Testis (tissue), 3 donors: ENCODE measurements around the gene NAP1L4. TPM values are rescaled to one million over a fixed set of nuclear protein-coding genes. Genes with fewer than 3 reads are reported as not detected.
"Not testable (repeated sequence)": the region's sequence is repeated elsewhere in the genome, so short reads cannot be mapped to it uniquely, and the experiment has no call there.

ENCODE experiments used
- DNase-seq: peaks from one replicate; pipeline ENCODE4 v3.0.0-alpha.2; 2019
- H3K27ac ChIP-seq, 2 donors: fragments of 200-600 bp; sonication (generic); one replicate each; pipeline ENCODE4 v1.5.1; 2019
- H3K27me3 ChIP-seq: fragments of 200-600 bp; sonication (generic); one replicate; pipeline ENCODE4 v1.5.1; 2019
- H3K36me3 ChIP-seq: fragments of 200-600 bp; sonication (generic); one replicate; pipeline ENCODE4 v1.5.1; 2017; ENCODE audit warnings: low read depth; ENCODE audit errors: missing control alignments
- H3K4me1 ChIP-seq: fragments of 200-600 bp; sonication (generic); one replicate; pipeline ENCODE4 v1.5.1; 2019
- H3K4me3 ChIP-seq, 2 donors: fragments of 200-600 bp; sonication (generic); one replicate each; pipeline ENCODE4 v1.5.1; 2017 to 2019
- H3K9me3 ChIP-seq: fragments of 200-600 bp; sonication (generic); one replicate; pipeline ENCODE4 v1.5.1; 2017
- CTCF ChIP-seq, 3 experiments: fragments of 450-650 bp in 2 of 3; fragments of 200-600 bp in 1 of 3; sonication (generic) in 1 of 3; IDR thresholded peaks; one replicate each; pipeline ENCODE4 v1.5.1; 2016 to 2019; ENCODE audit warnings: antibody characterized with exemption in 3 of 3, mild to moderate bottlenecking in 2 of 3, moderate library complexity in 1 of 3
- POLR2A ChIP-seq: fragments of 450-650 bp; IDR thresholded peaks from one replicate; pipeline ENCODE4 v1.6.1; 2017; ENCODE audit warnings: antibody characterized with exemption, mild to moderate bottlenecking, moderate library complexity
- WGBS, 2 donors: methylation state at CpG; one replicate each; pipeline ENCODE4 v1.1.5; 2018; 5-methylcytosine and 5-hydroxymethylcytosine counted together
- intact Hi-C: fragments of 100-400 bp; cut with DNase I; formaldehyde crosslinking; loops from one replicate; pipeline ENCODE4 v1.15.1; 2023; ENCODE audit warnings: low total_unique reads
- polyA plus RNA-seq: library from polyadenylated mRNA; stranded (reverse); fragments of 350-450 nt; fragmentation: Illumina TruSeq; extraction: RNeasy Lipid Tissue Mini Kit (QIAGEN cat#74804); gene quantifications from one replicate; pipeline ENCODE4 v1.2.3, GENCODE V29; 2014; ENCODE audit warnings: low read depth, low replicate concordance; ENCODE audit not compliant: insufficient read depth
- total RNA-seq, 2 donors: library from RNA; depleted of rRNA; stranded (reverse); fragments of >200 nt; gene quantifications; one replicate each; pipeline ENCODE4 v1.2.3, GENCODE V29; 2016

Gene NAP1L4
- total and polyA plus RNA-seq, 3 donors from 2014 or later: 165 to 208 (median 206) TPM

GRCh38 chr11:2942872-2943710, 49.0 kb downstream of the NAP1L4 start:
- Histone ChIP-seq H3K9me3 (no peaks in the 10 kb centered on the region), H3K27me3 (no peaks in the 10 kb centered on the region), H3K4me3 (no peak overlapping the region), H3K27ac (no peak overlapping the region), H3K36me3 (no peaks in the 10 kb centered on the region), H3K4me1 (peaks cover 16% of the 10 kb centered on the region)
- 75 to 76% methylated on average over 4 to 15 of the region's 15 CpGs for WGBS, 2 donors
- TF ChIP-seq CTCF (IDR thresholded peaks at IDR 0.05) (no peak), POLR2A (no peak)
- no peak for DNase-seq
- intact Hi-C loops: no loop called here

- WGBS, 2 donors: 73 to 96% methylated on average over 4 to 9 of the region's 13 CpGs
- intact Hi-C loops: no loop called here
These were observed 49.7 kb downstream of the NAP1L4 start for GRCh38 chr11:2942447-2942846.

GRCh38 chr11:2940921-2941821, 51.0 kb downstream of the NAP1L4 start:
- 42 to 58% methylated on average over 5 to 10 of the region's 10 CpGs for WGBS, 2 donors
- intact Hi-C loops: no loop called here
- H3K27me3 ChIP-seq: no peaks in the 10 kb centered on the region
- no peaks in the 10 kb centered on the region for H3K36me3 ChIP-seq
- no peak for TF ChIP-seq POLR2A
- no peak for TF ChIP-seq CTCF (IDR thresholded peaks at IDR 0.05)
- H3K27ac ChIP-seq: no peak overlapping the region
- no peaks in the 10 kb centered on the region for H3K9me3 ChIP-seq
- H3K4me3 ChIP-seq: no peak overlapping the region
- DNase-seq: no peak
- H3K4me1 ChIP-seq: peaks cover 14% of the 10 kb centered on the region

More at GRCh38 chr11:2942447-2942846, 49.7 kb downstream of the NAP1L4 start:
- Histone ChIP-seq H3K27ac (no peak overlapping the region), H3K4me1 (peaks cover 16% of the 10 kb centered on the region), H3K36me3 (no peaks in the 10 kb centered on the region), H3K27me3 (no peaks in the 10 kb centered on the region), H3K9me3 (no peaks in the 10 kb centered on the region), H3K4me3 (no peak overlapping the region)
- TF ChIP-seq CTCF (IDR thresholded peaks at IDR 0.05) (no peak), POLR2A (no peak)
- no peak for DNase-seq

- TF ChIP-seq POLR2A (no peak), CTCF (IDR thresholded peaks at IDR 0.05) (no peak)
- Histone ChIP-seq H3K9me3 (no peaks in the 10 kb centered on the region), H3K36me3 (no peaks in the 10 kb centered on the region), H3K4me1 (peaks cover 6% of the 10 kb centered on the region), H3K27me3 (no peaks in the 10 kb centered on the region), H3K4me3 (no peak overlapping the region), H3K27ac (no peak overlapping the region)
- no peak for DNase-seq
- intact Hi-C loops: no loop called here
- 52 to 69% methylated on average over 5 to 16 of the region's 16 CpGs for WGBS, 2 donors
These were observed 51.8 kb downstream of the NAP1L4 start for GRCh38 chr11:2940147-2940920.

- DNase-seq: not testable (repeated sequence)
These were observed 53.4 kb downstream of the NAP1L4 start for GRCh38 chr11:2938458-2939418.

GRCh38 chr11:2937641-2938457, 54.3 kb downstream of the NAP1L4 start:
- intact Hi-C loops, H3K4me3 ChIP-seq, H3K27ac ChIP-seq, H3K4me1 ChIP-seq, H3K36me3 ChIP-seq, H3K27me3 ChIP-seq, DNase-seq, H3K9me3 ChIP-seq: not testable (repeated sequence)
- 68 to 77% methylated on average over 26 to 32 of the region's 32 CpGs for WGBS, 2 donors

More at GRCh38 chr11:2938458-2939418, 53.4 kb downstream of the NAP1L4 start:
- H3K27ac ChIP-seq, H3K36me3 ChIP-seq, intact Hi-C loops, H3K4me1 ChIP-seq, H3K27me3 ChIP-seq, H3K9me3 ChIP-seq, H3K4me3 ChIP-seq: not testable (repeated sequence)
- WGBS, 2 donors: 76 to 77% methylated on average over 19 to 20 of the region's 20 CpGs
